ENCODE measurements around the gene PEX5L.

- TF ChIP-seq CTCF (IDR thresholded peaks at IDR 0.05; ENCODE audit: low read length) (no peak), EZH2phosphoT487 (IDR thresholded peaks at IDR 0.05; ENCODE audit: low read length) (no peak)
Observed at GRCh38 chr3:179801263-179801662, 235.5 kb downstream of the PEX5L start.

Measured in MM.1S (cell line).